ENCODE measurements around the gene ROR1. TPM values are rescaled to one million over a fixed set of nuclear protein-coding genes. Genes with fewer than 3 reads are reported as not detected.

Gene ROR1
- total RNA-seq, 1 donor from 2014 or later, result 6.7 TPM

DNA sequence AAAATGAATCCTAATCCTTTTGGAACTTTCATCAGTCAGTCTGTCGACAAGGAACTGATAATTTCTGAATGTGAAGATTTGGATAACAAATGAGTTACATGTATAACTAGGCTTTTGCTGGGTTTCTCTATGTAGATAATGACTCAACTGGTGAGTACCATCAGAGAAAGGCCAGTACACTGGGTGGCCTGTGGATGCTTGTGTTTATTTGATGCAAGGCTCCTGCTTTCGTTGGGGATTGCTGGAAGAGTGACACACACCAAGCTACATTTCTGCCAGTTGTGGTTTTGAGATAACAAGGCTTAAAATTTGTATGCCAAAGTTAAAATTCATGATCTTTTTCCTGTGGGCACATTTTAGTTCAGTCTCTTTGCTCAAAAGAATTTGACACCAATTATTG is 314.0 kb downstream of the ROR1 start:
- DNase-seq (ENCODE audit: low spot score), result no peak
- Mint-ChIP-seq H3K27me3 (ENCODE audit: unreplicated experiment) (peaks cover 1% of the 10 kb centered on the region), H3K36me3 (ENCODE audit: low read depth, unreplicated experiment) (peaks cover 4% of the 10 kb centered on the region), H3K4me3 (ENCODE audit: unreplicated experiment) (no peak overlapping the region), H3K9me3 (ENCODE audit: unreplicated experiment) (no peaks in the 10 kb centered on the region), H3K27ac (ENCODE audit: unreplicated experiment) (no peak overlapping the region), H3K4me1 (ENCODE audit: unreplicated experiment) (peaks cover 21% of the 10 kb centered on the region)
- TF ChIP-seq CTCF (IDR thresholded peaks at IDR 0.05; ENCODE audit: unreplicated experiment), result no peak

DNA sequence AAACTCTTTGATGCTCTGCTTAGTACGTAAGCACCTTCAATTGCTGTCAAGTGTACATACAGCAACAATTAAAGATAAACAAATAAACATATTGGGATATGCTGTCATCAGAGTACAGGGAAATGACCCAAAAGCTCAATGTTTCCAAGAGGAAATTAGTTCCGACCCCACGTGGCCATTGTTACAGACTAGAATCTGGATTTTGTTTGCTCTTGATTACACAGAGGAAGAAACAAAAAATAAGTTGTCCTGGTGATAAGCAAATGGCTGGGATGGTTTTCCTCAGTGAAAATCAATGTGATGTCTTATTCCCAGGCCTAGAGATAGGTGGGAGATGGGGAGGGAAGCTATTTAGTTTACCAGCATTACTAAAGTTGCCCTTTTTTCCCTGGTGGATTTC is 316.6 kb downstream of the ROR1 start:
- Mint-ChIP-seq H3K4me3 (ENCODE audit: unreplicated experiment) (no peak overlapping the region), H3K27me3 (ENCODE audit: unreplicated experiment) (peaks cover 1% of the 10 kb centered on the region), H3K36me3 (ENCODE audit: low read depth, unreplicated experiment) (peaks cover 4% of the 10 kb centered on the region), H3K9me3 (ENCODE audit: unreplicated experiment) (no peaks in the 10 kb centered on the region), H3K4me1 (ENCODE audit: unreplicated experiment) (peaks cover 31% of the 10 kb centered on the region), H3K27ac (ENCODE audit: unreplicated experiment) (peak overlapping the region; percentile 90)
- DNase-seq (ENCODE audit: low spot score), result no peak
- no peak for TF ChIP-seq CTCF (IDR thresholded peaks at IDR 0.05; ENCODE audit: unreplicated experiment)

DNA sequence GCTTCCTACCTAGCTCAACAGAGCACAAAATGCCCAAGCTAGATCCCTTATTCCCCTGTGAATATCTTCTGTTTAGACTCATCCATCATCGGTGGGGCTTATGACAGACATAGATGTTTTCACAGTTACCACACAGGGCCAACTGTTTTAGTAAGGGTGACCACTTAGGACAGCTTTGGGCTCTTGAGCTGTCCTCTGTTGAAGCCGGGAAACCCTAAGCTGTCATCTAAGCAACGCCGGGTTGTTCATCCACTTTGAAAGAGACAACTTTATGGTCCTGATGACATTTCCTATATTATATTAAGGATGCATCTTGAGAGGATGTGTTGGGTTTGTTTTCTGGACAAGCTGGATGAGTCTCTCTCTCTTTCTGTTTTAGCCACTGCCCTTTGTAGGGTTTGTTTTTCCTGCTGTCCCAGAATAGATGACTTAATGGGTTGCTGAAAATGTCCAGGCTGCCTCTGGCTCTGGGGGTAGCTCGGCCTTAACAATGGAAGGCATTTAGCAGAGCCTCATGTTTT is 319.1 kb downstream of the ROR1 start:
- TF ChIP-seq CTCF (IDR thresholded peaks at IDR 0.05; ENCODE audit: unreplicated experiment), result no peak
- Mint-ChIP-seq H3K4me1 (ENCODE audit: unreplicated experiment) (peaks cover 31% of the 10 kb centered on the region), H3K27me3 (ENCODE audit: unreplicated experiment) (peaks cover 5% of the 10 kb centered on the region), H3K27ac (ENCODE audit: unreplicated experiment) (no peak overlapping the region), H3K9me3 (ENCODE audit: unreplicated experiment) (no peaks in the 10 kb centered on the region), H3K36me3 (ENCODE audit: low read depth, unreplicated experiment) (peaks cover 4% of the 10 kb centered on the region), H3K4me3 (ENCODE audit: unreplicated experiment) (no peak overlapping the region)
- no peak for DNase-seq (ENCODE audit: low spot score)

- Mint-ChIP-seq H3K4me3 (ENCODE audit: unreplicated experiment) (no peak overlapping the region), H3K27ac (ENCODE audit: unreplicated experiment) (no peak overlapping the region), H3K27me3 (ENCODE audit: unreplicated experiment) (peaks cover 5% of the 10 kb centered on the region), H3K4me1 (ENCODE audit: unreplicated experiment) (peaks cover 38% of the 10 kb centered on the region), H3K9me3 (ENCODE audit: unreplicated experiment) (no peaks in the 10 kb centered on the region), H3K36me3 (ENCODE audit: low read depth, unreplicated experiment) (peaks cover 4% of the 10 kb centered on the region)
- no peak for TF ChIP-seq CTCF (IDR thresholded peaks at IDR 0.05; ENCODE audit: unreplicated experiment)
- no peak for DNase-seq (ENCODE audit: low spot score)
Observed at GRCh38 chr1:64093941-64094340, 320.1 kb downstream of the ROR1 start.

DNA sequence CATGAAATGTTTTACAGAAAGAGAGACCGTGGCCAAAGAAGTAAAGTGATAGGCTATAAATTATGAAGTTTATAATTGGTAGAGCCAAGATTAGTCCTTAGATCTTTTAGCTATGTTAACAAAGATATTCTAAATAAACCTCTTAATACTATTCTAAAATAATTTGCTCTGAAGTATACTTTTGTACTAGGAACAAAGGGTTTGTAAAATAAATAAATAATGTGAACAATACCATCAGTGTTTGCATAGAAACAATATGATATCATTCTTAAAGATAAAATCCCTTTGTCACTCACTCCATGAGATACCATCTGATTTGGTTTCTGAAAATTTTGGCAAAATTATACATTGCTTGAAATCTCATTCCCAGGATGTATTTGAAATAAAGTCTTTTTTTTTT is 322.0 kb downstream of the ROR1 start:
- Mint-ChIP-seq H3K27ac (ENCODE audit: unreplicated experiment) (no peak overlapping the region), H3K36me3 (ENCODE audit: low read depth, unreplicated experiment) (no peaks in the 10 kb centered on the region), H3K4me3 (ENCODE audit: unreplicated experiment) (no peak overlapping the region), H3K27me3 (ENCODE audit: unreplicated experiment) (peaks cover 5% of the 10 kb centered on the region), H3K4me1 (ENCODE audit: unreplicated experiment) (peaks cover 36% of the 10 kb centered on the region), H3K9me3 (ENCODE audit: unreplicated experiment) (no peaks in the 10 kb centered on the region)
- no peak for TF ChIP-seq CTCF (IDR thresholded peaks at IDR 0.05; ENCODE audit: unreplicated experiment)
- DNase-seq (ENCODE audit: low spot score), result no peak
